Measurements from ENCODE around the gene VARS1.

The VARS1 gene

DNA sequence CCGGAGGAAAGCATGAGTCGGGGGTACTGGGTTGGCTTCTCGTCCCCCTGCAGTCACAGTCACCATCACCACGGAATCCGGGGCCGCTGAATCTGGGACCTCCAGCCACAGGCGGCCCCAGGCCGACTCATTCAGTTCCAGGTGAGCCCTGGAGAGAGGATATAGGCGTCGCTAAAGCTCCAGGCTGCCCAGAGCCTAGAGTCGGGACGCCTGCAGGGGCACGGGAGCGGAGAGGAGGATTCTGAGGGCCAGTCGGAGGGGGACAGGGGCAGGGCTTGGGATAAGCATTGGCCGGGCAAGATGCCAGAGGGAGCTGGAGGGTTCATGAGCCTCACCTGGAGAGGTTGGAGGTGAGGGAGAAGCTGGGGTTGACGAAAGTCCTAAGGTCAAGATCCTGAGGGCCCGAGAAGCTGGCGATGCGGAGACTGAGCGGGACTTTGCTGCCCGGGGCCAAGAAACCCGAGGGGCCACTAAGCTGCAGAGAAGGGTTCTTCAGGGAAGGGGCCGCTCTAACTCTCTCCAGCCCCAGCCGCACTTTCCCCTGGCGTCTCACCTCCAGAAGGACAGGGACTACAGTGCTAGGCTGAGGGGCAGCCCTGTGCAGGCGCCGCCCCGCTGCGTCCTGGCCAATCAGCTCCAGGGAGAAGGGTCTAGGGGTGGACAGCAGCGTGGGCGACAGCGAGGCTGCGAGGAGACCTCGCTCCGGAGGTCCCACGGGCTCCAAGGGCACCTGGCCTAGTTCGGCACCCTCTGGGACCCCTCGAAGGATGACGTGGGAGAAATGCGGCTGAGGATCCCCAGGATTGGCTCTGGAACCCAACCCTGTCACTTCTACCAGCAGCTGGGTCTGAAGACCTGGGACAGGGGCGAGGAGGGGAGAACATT is 29.4 kb downstream of the VARS1 start:
- H3K9ac ChIP-seq (ENCODE audit: low read depth, low read length), result 0 out of 2 replicates have a peak overlapping the region, but pooled peaks have one; percentile 34
- no peaks in the 10 kb centered on the region for H3K27me3 ChIP-seq (ENCODE audit: insufficient read depth, low read length)
- no peaks in the 10 kb centered on the region for H3K9me3 ChIP-seq (ENCODE audit: insufficient read depth, low read depth, low read length)
- peaks cover 8% of the 10 kb centered on the region; the same call in 1 of the 2 replicates for H3K4me1 ChIP-seq (ENCODE audit: insufficient read depth, low read length)
- no peak overlapping the region for H3K27ac ChIP-seq (ENCODE audit: low read depth, low read length)
- peak overlapping the region; percentile 49 for H3K4me3 ChIP-seq (ENCODE audit: low read length)
- H3K36me3 ChIP-seq (ENCODE audit: insufficient read depth, low read length), result peaks cover 13% of the 10 kb centered on the region; the same call in 1 of the 2 replicates
- 44% methylated on average over 42 of the region's 42 CpGs for WGBS

DNA sequence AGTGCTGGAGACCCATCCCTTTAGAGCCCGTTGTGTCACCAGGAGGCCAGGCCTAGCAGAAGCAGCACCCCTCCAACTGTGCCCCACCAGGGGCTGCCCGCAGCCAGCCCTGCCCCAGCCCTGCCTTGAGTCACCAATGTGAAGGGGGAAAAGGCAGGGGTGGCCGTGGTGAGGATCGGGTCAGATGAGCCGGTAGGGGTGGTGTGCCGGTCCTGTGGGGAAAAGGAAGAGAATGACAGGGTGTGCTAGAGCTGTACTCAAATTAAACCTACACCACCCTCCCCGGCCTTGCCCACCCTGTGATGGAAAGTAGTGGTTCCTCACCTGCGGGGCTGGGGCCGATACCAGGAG is 30.0 kb downstream of the VARS1 start:
- H3K27me3 ChIP-seq (ENCODE audit: insufficient read depth, low read length), result no peaks in the 10 kb centered on the region
- peaks cover 18% of the 10 kb centered on the region; the same call in 1 of the 2 replicates for H3K36me3 ChIP-seq (ENCODE audit: insufficient read depth, low read length)
- no peaks in the 10 kb centered on the region for H3K9me3 ChIP-seq (ENCODE audit: insufficient read depth, low read depth, low read length)
- 95% methylated on average over 9 of the region's 9 CpGs for WGBS
- H3K9ac ChIP-seq (ENCODE audit: low read depth, low read length), result 0 out of 2 replicates have a peak overlapping the region, but pooled peaks have one; percentile 13
- H3K27ac ChIP-seq (ENCODE audit: low read depth, low read length), result no peak overlapping the region
- peaks cover 8% of the 10 kb centered on the region; the same call in 1 of the 2 replicates for H3K4me1 ChIP-seq (ENCODE audit: insufficient read depth, low read length)
- H3K4me3 ChIP-seq (ENCODE audit: low read length), result no peak overlapping the region

DNA sequence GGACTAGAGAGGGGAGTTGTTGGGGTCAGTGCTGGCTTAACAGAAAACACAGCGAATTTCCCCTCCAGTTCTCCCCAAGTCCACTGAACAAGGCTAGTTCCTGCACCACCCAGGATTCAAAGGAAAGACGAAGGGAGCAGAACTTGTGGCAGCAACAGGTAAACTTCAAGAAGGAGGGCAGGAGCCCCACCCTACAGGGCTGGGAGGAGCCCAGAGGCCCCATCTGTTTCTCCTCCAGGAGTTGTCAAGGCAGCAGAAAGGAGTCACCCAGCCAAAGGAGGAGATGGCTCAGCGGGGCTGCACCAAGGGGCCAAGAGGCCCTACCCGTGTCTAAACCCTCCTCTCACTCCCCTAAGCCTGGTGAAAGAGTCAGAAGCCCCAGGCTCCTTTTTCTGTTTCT is 31.4 kb downstream of the VARS1 start:
- no peaks in the 10 kb centered on the region for H3K9me3 ChIP-seq (ENCODE audit: insufficient read depth, low read depth, low read length)
- peaks cover 31% of the 10 kb centered on the region; the same call in 1 of the 2 replicates for H3K36me3 ChIP-seq (ENCODE audit: insufficient read depth, low read length)
- peaks cover 8% of the 10 kb centered on the region; the same call in 1 of the 2 replicates for H3K4me1 ChIP-seq (ENCODE audit: insufficient read depth, low read length)
- no peaks in the 10 kb centered on the region for H3K27me3 ChIP-seq (ENCODE audit: insufficient read depth, low read length)
- H3K4me3 ChIP-seq (ENCODE audit: low read length), result no peak overlapping the region
- 84% methylated on average over 4 of the region's 4 CpGs for WGBS
- H3K9ac ChIP-seq (ENCODE audit: low read depth, low read length), result no peak overlapping the region
- H3K27ac ChIP-seq (ENCODE audit: low read depth, low read length), result no peak overlapping the region

DNA sequence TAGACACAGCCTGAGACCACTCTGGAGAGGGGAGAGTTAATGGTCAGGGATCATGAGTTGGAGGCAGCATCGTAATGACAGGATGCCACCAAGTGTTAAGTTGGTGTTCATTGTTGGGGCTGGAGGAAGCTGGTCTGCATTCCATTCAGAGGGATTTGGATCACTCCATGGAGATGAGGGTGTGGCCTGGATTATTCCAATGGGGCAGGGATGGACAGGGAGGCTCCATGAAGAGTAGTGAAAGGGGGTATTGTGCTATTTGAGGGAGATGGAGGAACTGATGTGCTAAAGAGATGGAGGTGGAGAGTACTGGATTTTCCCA is 32.0 kb downstream of the VARS1 start:
- Histone ChIP-seq H3K36me3 (ENCODE audit: insufficient read depth, low read length) (peaks cover 33% of the 10 kb centered on the region; the same call in 1 of the 2 replicates), H3K9ac (ENCODE audit: low read depth, low read length) (0 out of 2 replicates have a peak overlapping the region, but pooled peaks have one; percentile 1), H3K4me3 (ENCODE audit: low read length) (no peak overlapping the region), H3K27me3 (ENCODE audit: insufficient read depth, low read length) (no peaks in the 10 kb centered on the region), H3K27ac (ENCODE audit: low read depth, low read length) (no peak overlapping the region), H3K4me1 (ENCODE audit: insufficient read depth, low read length) (peaks cover 8% of the 10 kb centered on the region; the same call in 1 of the 2 replicates), H3K9me3 (ENCODE audit: insufficient read depth, low read depth, low read length) (no peaks in the 10 kb centered on the region)
- WGBS, result 38% methylated on average over 1 of the region's 1 CpG

DNA sequence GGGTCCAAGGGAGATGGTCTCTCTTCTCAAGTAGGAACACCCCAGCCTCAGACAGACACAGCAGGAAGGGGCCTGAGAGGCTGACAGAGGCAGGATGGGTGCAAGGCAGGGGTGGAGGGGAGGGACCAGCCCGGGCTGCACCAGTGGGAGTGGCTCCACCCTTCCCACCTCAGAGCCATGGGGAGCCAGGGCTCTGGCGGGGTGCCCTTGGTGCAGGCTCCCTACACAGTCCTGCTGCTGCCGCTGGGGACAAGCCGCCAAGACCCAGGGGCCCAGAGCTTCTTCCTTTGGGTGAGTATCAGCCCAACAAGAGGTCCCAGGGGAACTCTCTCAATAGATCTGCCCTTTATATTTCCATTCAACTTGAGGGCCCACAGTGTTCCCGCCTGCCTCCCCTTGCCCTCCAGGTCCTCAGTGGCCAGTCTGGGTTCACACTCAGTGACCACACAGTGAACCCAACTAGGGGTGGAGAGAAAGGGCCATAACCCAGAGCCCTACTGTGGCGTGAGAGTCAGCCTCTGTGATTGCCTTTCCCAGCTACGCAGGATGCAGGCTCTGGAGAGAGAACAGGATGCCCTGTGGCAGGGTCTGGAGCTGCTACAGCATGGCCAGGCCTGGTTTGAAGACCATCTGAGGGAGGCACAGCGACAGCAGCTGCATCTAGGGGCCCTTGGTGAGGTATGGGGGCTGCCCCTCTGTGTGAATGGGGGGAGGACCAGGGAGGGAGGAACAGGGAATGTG is 32.5 kb downstream of the VARS1 start:
- 0 out of 2 replicates have a peak overlapping the region, but pooled peaks have one; percentile 1 for H3K9ac ChIP-seq (ENCODE audit: low read depth, low read length)
- H3K4me3 ChIP-seq (ENCODE audit: low read length), result no peak overlapping the region
- no peaks in the 10 kb centered on the region for H3K27me3 ChIP-seq (ENCODE audit: insufficient read depth, low read length)
- peaks cover 8% of the 10 kb centered on the region; the same call in 1 of the 2 replicates for H3K4me1 ChIP-seq (ENCODE audit: insufficient read depth, low read length)
- H3K36me3 ChIP-seq (ENCODE audit: insufficient read depth, low read length), result peaks cover 34% of the 10 kb centered on the region; the same call in 1 of the 2 replicates
- peak overlapping the region; percentile 51; the same call in 1 of the 2 replicates for H3K27ac ChIP-seq (ENCODE audit: low read depth, low read length)
- no peaks in the 10 kb centered on the region for H3K9me3 ChIP-seq (ENCODE audit: insufficient read depth, low read depth, low read length)
- 83% methylated on average over 8 of the region's 8 CpGs for WGBS

DNA sequence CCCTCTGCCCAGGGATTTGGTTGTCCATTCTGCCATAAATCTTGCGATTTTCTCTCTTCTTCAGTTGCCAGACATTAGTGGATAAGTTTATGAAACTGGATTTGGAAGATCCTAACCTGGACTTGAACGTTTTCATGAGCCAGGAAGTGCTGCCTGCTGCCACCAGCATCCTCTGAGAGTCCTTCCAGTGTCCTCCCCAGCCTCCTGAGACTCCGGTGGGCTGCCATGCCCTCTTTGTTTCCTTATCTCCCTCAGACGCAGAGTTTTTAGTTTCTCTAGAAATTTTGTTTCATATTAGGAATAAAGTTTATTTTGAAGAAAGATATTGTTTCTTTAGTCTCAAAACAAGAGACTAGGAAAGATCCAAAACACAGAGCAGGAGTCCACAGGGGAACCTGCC is 33.2 kb downstream of the VARS1 start, which contains the start of gene SAPCD1:
TSS of gene SAPCD1 (plus strand) at position 301 of the 400 bp plus-strand sequence. CDS start 399 bp downstream, outside the sequence.
- 85% methylated on average over 3 of the region's 4 CpGs for WGBS
- Histone ChIP-seq H3K4me3 (ENCODE audit: low read length) (no peak within 1 kb of the TSS), H3K36me3 (ENCODE audit: insufficient read depth, low read length) (peaks cover 36% of the 10 kb centered on the region; the same call in 1 of the 2 replicates), H3K27ac (ENCODE audit: low read depth, low read length) (peak within 1 kb of the TSS; percentile 51; the same call in 1 of the 2 replicates), H3K9me3 (ENCODE audit: insufficient read depth, low read depth, low read length) (no peaks in the 10 kb centered on the region), H3K4me1 (ENCODE audit: insufficient read depth, low read length) (peaks cover 8% of the 10 kb centered on the region; the same call in 1 of the 2 replicates), H3K27me3 (ENCODE audit: insufficient read depth, low read length) (no peaks in the 10 kb centered on the region), H3K9ac (ENCODE audit: low read depth, low read length) (0 out of 2 replicates have a peak within 1 kb of the TSS, but pooled peaks have one; percentile 1)

DNA sequence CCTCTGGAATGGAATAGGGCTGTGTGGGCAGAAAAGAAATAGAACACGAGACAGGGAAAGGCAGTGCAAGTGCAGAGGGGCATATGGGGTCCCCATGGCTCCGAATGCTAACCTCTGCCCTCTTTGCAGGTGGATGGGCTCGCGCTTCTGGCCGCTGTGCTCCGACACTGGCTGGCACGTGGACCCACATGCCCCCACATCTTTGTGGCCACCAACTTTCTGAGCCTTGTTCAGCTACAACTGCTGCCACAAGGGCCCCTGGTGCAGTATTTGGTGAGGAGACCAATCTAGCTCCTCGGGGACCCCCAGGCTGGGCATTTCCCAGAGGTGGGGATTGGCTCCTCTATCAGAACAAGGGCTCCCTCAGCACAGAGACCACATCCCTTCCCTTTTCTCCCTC is 34.2 kb downstream of the VARS1 start:
- H3K36me3 ChIP-seq (ENCODE audit: insufficient read depth, low read length), result peaks cover 36% of the 10 kb centered on the region; the same call in 1 of the 2 replicates
- WGBS, result 96% methylated on average over 8 of the region's 8 CpGs
- H3K27me3 ChIP-seq (ENCODE audit: insufficient read depth, low read length), result no peaks in the 10 kb centered on the region
- no peak overlapping the region for H3K4me3 ChIP-seq (ENCODE audit: low read length)
- H3K9me3 ChIP-seq (ENCODE audit: insufficient read depth, low read depth, low read length), result no peaks in the 10 kb centered on the region
- peaks cover 4% of the 10 kb centered on the region; the same call in 1 of the 2 replicates for H3K4me1 ChIP-seq (ENCODE audit: insufficient read depth, low read length)
- H3K27ac ChIP-seq (ENCODE audit: low read depth, low read length), result no peak overlapping the region
- H3K9ac ChIP-seq (ENCODE audit: low read depth, low read length), result no peak overlapping the region

DNA sequence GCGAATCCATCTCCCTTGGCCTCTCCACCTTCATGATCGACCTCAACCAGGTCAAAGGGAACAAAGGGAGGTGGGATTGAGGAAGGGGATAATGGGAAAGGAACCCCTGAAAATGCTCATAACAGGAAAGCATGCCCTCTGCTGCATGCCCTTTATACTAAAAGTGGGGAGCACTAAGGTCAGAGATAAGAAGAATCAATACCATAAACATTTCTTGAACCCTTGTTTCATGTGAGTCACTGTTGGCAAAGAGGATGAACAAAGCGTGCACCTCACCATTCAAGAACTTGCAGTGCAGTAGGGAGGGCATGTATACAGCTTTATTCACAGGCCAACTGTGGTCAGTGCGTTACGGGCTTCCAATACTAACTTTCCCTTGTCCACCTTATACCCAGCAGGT is 34.8 kb downstream of the VARS1 start:
- H3K27ac ChIP-seq (ENCODE audit: low read depth, low read length), result no peak overlapping the region
- no peaks in the 10 kb centered on the region for H3K27me3 ChIP-seq (ENCODE audit: insufficient read depth, low read length)
- H3K4me1 ChIP-seq (ENCODE audit: insufficient read depth, low read length), result peaks cover 4% of the 10 kb centered on the region; the same call in 1 of the 2 replicates
- 97% methylated on average over 5 of the region's 5 CpGs for WGBS
- H3K9ac ChIP-seq (ENCODE audit: low read depth, low read length), result no peak overlapping the region
- H3K4me3 ChIP-seq (ENCODE audit: low read length), result no peak overlapping the region
- no peaks in the 10 kb centered on the region for H3K9me3 ChIP-seq (ENCODE audit: insufficient read depth, low read depth, low read length)
- peaks cover 36% of the 10 kb centered on the region; the same call in 1 of the 2 replicates for H3K36me3 ChIP-seq (ENCODE audit: insufficient read depth, low read length)

DNA sequence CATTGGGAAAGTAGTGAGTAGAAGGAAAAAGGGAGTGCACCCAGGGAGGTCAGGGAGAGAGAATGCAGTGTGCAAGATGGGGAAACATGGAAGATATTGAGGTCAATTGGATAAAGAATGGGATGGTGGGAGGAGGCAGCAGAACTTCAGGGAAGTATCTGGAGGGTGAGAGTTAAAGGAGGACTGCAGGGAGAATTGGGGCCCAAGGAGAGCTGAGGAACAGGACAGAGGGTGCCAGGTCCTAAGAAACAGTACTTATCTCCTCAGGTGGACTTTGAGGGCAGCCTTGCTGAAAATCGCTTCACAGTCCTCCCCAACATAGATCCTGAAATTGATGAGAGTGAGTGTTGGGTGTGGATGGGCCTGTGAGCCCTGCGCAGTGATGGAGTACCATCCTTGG is 37.3 kb downstream of the VARS1 start:
- Histone ChIP-seq H3K4me1 (ENCODE audit: insufficient read depth, low read length) (peaks cover 2% of the 10 kb centered on the region; the same call in 1 of the 2 replicates), H3K27me3 (ENCODE audit: insufficient read depth, low read length) (no peaks in the 10 kb centered on the region), H3K9me3 (ENCODE audit: insufficient read depth, low read depth, low read length) (no peaks in the 10 kb centered on the region), H3K27ac (ENCODE audit: low read depth, low read length) (no peak overlapping the region), H3K9ac (ENCODE audit: low read depth, low read length) (no peak overlapping the region), H3K36me3 (ENCODE audit: insufficient read depth, low read length) (peaks cover 36% of the 10 kb centered on the region; the same call in 1 of the 2 replicates), H3K4me3 (ENCODE audit: low read length) (no peak overlapping the region)
- 95% methylated on average over 2 of the region's 2 CpGs for WGBS

DNA sequence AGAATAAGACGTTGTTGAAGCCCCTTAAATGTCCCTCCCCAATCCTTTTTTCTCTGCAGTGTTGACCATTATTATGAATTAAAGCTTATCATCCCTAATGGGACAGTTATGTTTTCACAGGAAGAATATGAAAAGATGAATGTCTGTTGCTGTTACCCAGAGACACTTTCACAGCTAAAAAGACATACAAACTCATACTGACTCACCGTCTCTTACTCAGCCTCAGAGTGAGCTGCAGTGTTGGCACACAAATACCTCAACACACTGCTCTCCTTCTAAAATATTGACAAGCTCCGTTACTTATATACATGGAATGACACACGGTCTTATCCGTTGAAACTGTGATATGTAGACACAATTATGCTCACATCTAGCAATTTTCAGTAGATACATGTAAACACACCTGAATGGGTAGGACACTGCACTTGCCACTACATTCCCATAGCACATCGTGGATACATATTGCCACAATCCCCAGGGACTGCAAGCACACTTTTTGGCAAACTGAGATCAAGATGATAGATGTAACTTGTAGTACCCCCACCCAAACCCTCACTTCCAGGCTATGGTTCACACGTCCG is 42.7 kb downstream of the VARS1 start:
- Histone ChIP-seq H3K9me3 (ENCODE audit: insufficient read depth, low read depth, low read length) (no peaks in the 10 kb centered on the region), H3K27me3 (ENCODE audit: insufficient read depth, low read length) (no peaks in the 10 kb centered on the region), H3K4me3 (ENCODE audit: low read length) (no peak overlapping the region), H3K36me3 (ENCODE audit: insufficient read depth, low read length) (peaks cover 7% of the 10 kb centered on the region; the same call in 1 of the 2 replicates), H3K27ac (ENCODE audit: low read depth, low read length) (no peak overlapping the region), H3K4me1 (ENCODE audit: insufficient read depth, low read length) (no peaks in the 10 kb centered on the region), H3K9ac (ENCODE audit: low read depth, low read length) (no peak overlapping the region)
- WGBS, result 89% methylated on average over 8 of the region's 8 CpGs
